Keratinocyte (primary cell): ENCODE measurements around the gene LSAMP. TPM values are rescaled to one million over a fixed set of nuclear protein-coding genes. Genes with fewer than 3 reads are reported as not detected.

Experiments
- DNase-seq: peaks from one replicate; pipeline ENCODE4 v3.0.0-alpha.2; 2011; ENCODE audit warnings: low read depth, missing footprints, low spot score
- FAIRE-seq: peaks from 2 replicates; lab custom pipeline; 2011; peaks lifted over from hg19 to GRCh38; lab: Jason Lieb, UNC
- H2AFZ ChIP-seq: 2 replicates; pipeline ENCODE4 v1.6.0; 2012; ENCODE audit warnings: low read length, control low read depth, inconsistent platforms; ENCODE audit not compliant: control insufficient read depth
- H3K27ac ChIP-seq: 2 replicates; pipeline ENCODE4 v1.5.1; 2011; ENCODE audit warnings: low read length; ENCODE audit not compliant: control insufficient read depth, insufficient read depth
- H3K27me3 ChIP-seq: 3 replicates; pipeline ENCODE4 v1.6.0; 2011; ENCODE audit warnings: low read length; ENCODE audit not compliant: control insufficient read depth, insufficient read depth; ENCODE audit errors: extremely low read depth
- H3K36me3 ChIP-seq, 2 experiments: 2 replicates in 1 of 2; 3 replicates in 1 of 2; pipeline ENCODE4 v1.5.1; 2011; ENCODE audit warnings: low read length in 2 of 2, mild to moderate bottlenecking in 1 of 2; ENCODE audit not compliant: control insufficient read depth in 2 of 2, insufficient read depth in 2 of 2; ENCODE audit errors: extremely low read depth in 1 of 2
- H3K4me1 ChIP-seq: 3 replicates; pipeline ENCODE4 v1.5.1; 2011; ENCODE audit warnings: low read length; ENCODE audit not compliant: control insufficient read depth, insufficient read depth; ENCODE audit errors: extremely low read depth
- H3K4me2 ChIP-seq: 3 replicates; pipeline ENCODE4 v1.6.0; 2011; ENCODE audit warnings: low read depth, low read length; ENCODE audit not compliant: control insufficient read depth, insufficient read depth; ENCODE audit errors: extremely low read depth
- H3K4me3 ChIP-seq, 3 experiments: fragments of 200-600 bp in 1 of 3; sonication (generic) in 1 of 3; 2 replicates in 2 of 3; 3 replicates in 1 of 3; pipeline ENCODE4 v1.5.1; 2011 to 2016; ENCODE audit warnings: low read length in 3 of 3, mild to moderate bottlenecking in 3 of 3, control low read depth in 2 of 3, inconsistent platforms in 1 of 3, low read depth in 1 of 3, mixed read lengths in 1 of 3, mixed run types in 1 of 3, moderate library complexity in 1 of 3; ENCODE audit not compliant: control insufficient read depth in 2 of 3, insufficient read depth in 2 of 3; ENCODE audit errors: extremely low read depth in 1 of 3
- H3K79me2 ChIP-seq: 2 replicates; pipeline ENCODE4 v1.6.0; 2012; ENCODE audit warnings: low read length; ENCODE audit not compliant: control insufficient read depth, insufficient read depth
- H3K9ac ChIP-seq: 3 replicates; pipeline ENCODE4 v1.6.0; 2011; ENCODE audit warnings: low read length; ENCODE audit not compliant: control insufficient read depth, insufficient read depth; ENCODE audit errors: extremely low read depth
- H3K9me1 ChIP-seq: 3 replicates; pipeline ENCODE4 v1.6.0; 2011; ENCODE audit warnings: low read length; ENCODE audit not compliant: control insufficient read depth, insufficient read depth; ENCODE audit errors: extremely low read depth
- H3K9me3 ChIP-seq: 2 replicates; pipeline ENCODE4 v1.5.1; 2012; ENCODE audit warnings: low read depth, low read length; ENCODE audit not compliant: control insufficient read depth
- H4K20me1 ChIP-seq: 3 replicates; pipeline ENCODE4 v1.6.0; 2011; ENCODE audit warnings: low read length; ENCODE audit not compliant: control insufficient read depth, insufficient read depth; ENCODE audit errors: extremely low read depth
- EZH2 ChIP-seq: IDR thresholded peaks from one replicate; pipeline ENCODE4 v1.6.1; 2012; ENCODE audit warnings: inconsistent platforms, mild to moderate bottlenecking, low read length, moderate library complexity
- dilution Hi-C: fragments of 300-500 bp; cut with MboI; formaldehyde crosslinking; loops from one replicate; pipeline ENCODE4 v1.7.0; 2020; ENCODE audit warnings: low sequenced_read_pairs; ENCODE audit not compliant: extremely low pct_ligation_motif_present
- polyA plus RNA-seq, 5 experiments: library from polyadenylated mRNA; depleted of rRNA in 3 of 5; stranded (reverse) in 3 of 5; stranded (forward) in 1 of 5; unstranded in 1 of 5; fragments of >200 nt; gene quantifications; 1 replicate in 1 of 5; 2 replicates in 3 of 5; 3 replicates in 1 of 5; pipeline versions ENCODE4 v1.2.1 to v1.2.3, GENCODE V29; 2011 to 2012; ENCODE audit warnings: missing spikeins in 2 of 5, low read depth in 1 of 5, low replicate concordance in 1 of 5
- TF ChIP-seq, protein P1 (sequence below), 3 experiments: IDR thresholded peaks in 1 of 3; conservative IDR thresholded peaks in 1 of 3; optimal IDR thresholded peaks in 1 of 3; 2 replicates in 2 of 3; 3 replicates in 1 of 3; pipeline versions ENCODE3 to v1.5.1; 2011; ENCODE audit warnings: low read length in 3 of 3, mild to moderate bottlenecking in 3 of 3, moderate library complexity in 2 of 3, control low read depth in 1 of 3, inconsistent platforms in 1 of 3; ENCODE audit not compliant: insufficient read depth in 2 of 3; ENCODE audit errors: extremely low read depth in 1 of 3

Gene LSAMP
- polyA plus RNA-seq, 1 donor (not counting 4 experiments of a cell fraction or from before 2014, with no cell fraction given): 0.12 TPM

DNA sequence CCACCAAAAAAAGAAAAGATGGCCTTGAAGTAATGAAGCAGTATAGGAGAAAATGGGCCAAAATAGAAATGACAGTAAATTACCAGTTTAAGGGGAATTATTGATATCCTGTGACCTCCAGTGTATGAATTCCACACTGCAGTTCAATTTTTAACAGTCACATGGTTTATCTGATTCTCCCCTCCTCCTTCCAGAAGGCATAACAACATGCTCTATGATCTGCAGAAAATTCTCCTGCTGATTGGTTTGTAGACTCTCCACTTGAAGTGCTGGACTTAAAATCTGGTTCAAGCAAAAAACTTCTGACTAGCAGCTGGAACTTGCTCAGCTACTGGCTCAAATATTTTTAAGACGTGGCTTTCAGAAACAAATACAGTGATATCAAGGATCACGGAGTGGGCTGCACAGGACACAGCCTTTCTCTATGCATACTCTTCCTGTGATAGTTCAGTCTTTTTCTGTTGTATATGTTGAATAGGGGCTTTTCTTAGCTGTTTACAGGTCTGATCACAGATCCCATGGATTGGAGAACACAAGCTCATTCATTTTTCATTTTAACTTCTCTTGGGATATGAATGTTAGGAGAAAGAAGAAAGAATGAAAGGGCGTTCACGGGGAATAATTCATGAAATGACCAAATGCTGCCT, 211.5 kb downstream of the LSAMP start:
- TF ChIP-seq, protein P1, sequence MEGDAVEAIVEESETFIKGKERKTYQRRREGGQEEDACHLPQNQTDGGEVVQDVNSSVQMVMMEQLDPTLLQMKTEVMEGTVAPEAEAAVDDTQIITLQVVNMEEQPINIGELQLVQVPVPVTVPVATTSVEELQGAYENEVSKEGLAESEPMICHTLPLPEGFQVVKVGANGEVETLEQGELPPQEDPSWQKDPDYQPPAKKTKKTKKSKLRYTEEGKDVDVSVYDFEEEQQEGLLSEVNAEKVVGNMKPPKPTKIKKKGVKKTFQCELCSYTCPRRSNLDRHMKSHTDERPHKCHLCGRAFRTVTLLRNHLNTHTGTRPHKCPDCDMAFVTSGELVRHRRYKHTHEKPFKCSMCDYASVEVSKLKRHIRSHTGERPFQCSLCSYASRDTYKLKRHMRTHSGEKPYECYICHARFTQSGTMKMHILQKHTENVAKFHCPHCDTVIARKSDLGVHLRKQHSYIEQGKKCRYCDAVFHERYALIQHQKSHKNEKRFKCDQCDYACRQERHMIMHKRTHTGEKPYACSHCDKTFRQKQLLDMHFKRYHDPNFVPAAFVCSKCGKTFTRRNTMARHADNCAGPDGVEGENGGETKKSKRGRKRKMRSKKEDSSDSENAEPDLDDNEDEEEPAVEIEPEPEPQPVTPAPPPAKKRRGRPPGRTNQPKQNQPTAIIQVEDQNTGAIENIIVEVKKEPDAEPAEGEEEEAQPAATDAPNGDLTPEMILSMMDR (optimal IDR thresholded peaks at IDR 0.05 in 1 of 3, IDR thresholded peaks at IDR 0.05 in 1 of 3, conservative IDR thresholded peaks at IDR 0.05 in 1 of 3; ENCODE audit: extremely low read depth in 1 of 3, insufficient read depth in 2 of 3, low read length in 3 of 3): no peak
- no peak for TF ChIP-seq EZH2
- Histone ChIP-seq H3K9me3 (no peaks in the 10 kb centered on the region), H3K4me3 (no peak overlapping the region), H3K4me1 (no peaks in the 10 kb centered on the region), H3K4me2 (no peak overlapping the region), H3K79me2 (no peaks in the 10 kb centered on the region), H3K9ac (no peak overlapping the region), H4K20me1 (no peaks in the 10 kb centered on the region), H3K9me1 (no peaks in the 10 kb centered on the region), H3K27ac (no peak overlapping the region), H2AFZ (no peak overlapping the region), H3K27me3 (no peaks in the 10 kb centered on the region), H3K36me3 (no peaks in the 10 kb centered on the region)
- DNase-seq: no peak
- no peak for FAIRE-seq
- dilution Hi-C loops: no loop called here

DNA sequence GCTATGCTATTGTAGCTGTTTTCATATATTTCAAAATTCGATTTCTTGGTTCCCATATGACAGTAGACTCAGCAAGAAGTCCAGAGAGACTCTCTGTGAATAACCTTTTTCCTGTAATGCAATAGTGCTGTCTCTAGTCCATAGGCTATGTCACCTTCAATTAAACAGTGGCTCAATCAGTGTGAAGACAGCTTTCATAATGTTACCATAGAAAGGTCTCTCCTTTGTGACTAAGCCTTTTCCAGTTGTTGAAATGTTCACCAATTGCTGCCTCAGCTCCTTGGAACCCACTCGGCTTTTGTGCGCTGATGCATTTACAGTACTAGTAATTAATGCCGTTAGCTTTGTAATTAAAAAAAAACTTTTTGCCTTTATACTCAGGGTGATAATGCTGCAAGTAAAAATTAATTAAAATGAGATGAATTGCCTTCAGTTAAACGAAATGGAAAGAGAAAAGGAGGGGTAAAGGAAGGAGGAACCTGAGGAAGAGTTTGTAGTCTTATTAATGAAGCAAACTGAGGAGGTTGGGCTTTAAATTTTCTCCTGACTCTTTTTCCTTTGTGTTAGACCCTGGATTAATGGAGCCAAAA, 214.8 kb downstream of the LSAMP start:
- H3K4me2 ChIP-seq: no peak overlapping the region
- H3K9me3 ChIP-seq: no peaks in the 10 kb centered on the region
- FAIRE-seq (no peak), DNase-seq (no peak)
- dilution Hi-C loops: no loop called here
- H3K27ac ChIP-seq: no peak overlapping the region
- H3K27me3 ChIP-seq: no peaks in the 10 kb centered on the region
- no peak overlapping the region for H2AFZ ChIP-seq
- TF ChIP-seq, protein P1 (optimal IDR thresholded peaks at IDR 0.05 in 1 of 3, IDR thresholded peaks at IDR 0.05 in 1 of 3, conservative IDR thresholded peaks at IDR 0.05 in 1 of 3; ENCODE audit: extremely low read depth in 1 of 3, insufficient read depth in 2 of 3, low read length in 3 of 3): no peak
- TF ChIP-seq EZH2: no peak
- H3K9me1 ChIP-seq: no peaks in the 10 kb centered on the region
- no peaks in the 10 kb centered on the region for H3K79me2 ChIP-seq
- H3K4me3 ChIP-seq: no peak overlapping the region
- H3K9ac ChIP-seq: no peak overlapping the region
- H3K4me1 ChIP-seq: no peaks in the 10 kb centered on the region
- no peaks in the 10 kb centered on the region for H3K36me3 ChIP-seq
- no peaks in the 10 kb centered on the region for H4K20me1 ChIP-seq
